GM21360 (cell line): ENCODE results near the gene PJA1.

Experiments
- ATAC-seq: cut with Tn5 transposase; IDR thresholded peaks from one replicate; pipeline ENCODE4 v1.9.1; 2021; ENCODE audit warnings: mild to moderate bottlenecking, moderate library complexity; ENCODE audit not compliant: unreplicated experiment

PJA1 gene

GRCh38 chrX:69144838-69145680 lies 20.2 kb downstream of the PJA1 start:
- no peak for ATAC-seq

DNA sequence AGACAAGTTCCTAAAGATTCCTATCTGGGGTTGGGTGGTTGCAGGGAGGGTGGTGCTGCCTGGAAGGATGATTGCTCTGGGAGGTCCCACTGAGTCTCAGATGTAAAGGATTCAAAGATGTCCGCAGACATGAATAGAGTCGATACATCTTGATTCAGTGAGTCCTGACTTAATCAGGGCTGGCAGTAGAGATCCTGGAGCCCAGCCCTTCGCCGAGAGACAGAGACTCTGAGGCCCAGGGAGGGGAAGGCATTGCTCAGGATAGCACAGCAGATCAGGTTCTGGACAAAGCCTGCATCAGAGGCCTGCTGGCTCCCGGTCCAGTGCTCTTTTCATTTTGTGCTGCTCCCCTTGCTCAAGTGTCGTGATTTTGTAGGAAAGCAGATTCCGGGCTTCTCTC lies 21.7 kb downstream of the PJA1 start:
- no peak for ATAC-seq

- ATAC-seq = no peak
Measured at GRCh38 chrX:69142788-69143469, 22.3 kb downstream of the PJA1 start.

DNA sequence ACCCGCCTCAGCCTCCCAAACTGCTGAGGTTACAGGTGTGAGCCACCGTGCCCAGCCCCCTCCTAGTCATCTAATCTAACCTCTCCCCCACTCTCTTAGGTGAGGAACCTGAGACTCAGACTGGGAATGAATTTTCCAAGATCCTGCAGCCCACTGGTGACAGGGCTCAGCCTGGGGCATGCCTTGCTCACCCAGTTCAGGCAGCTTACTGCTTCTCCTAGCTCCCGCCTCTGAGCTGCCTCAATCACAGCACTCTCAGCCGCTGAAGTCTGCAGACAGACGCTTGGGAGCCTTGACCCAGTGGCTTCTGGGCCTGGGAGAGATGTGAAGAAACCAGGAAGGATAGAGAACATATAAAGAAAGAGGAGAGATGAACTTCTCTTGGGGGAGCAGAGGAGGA lies 24.4 kb downstream of the PJA1 start:
- no peak for ATAC-seq

DNA sequence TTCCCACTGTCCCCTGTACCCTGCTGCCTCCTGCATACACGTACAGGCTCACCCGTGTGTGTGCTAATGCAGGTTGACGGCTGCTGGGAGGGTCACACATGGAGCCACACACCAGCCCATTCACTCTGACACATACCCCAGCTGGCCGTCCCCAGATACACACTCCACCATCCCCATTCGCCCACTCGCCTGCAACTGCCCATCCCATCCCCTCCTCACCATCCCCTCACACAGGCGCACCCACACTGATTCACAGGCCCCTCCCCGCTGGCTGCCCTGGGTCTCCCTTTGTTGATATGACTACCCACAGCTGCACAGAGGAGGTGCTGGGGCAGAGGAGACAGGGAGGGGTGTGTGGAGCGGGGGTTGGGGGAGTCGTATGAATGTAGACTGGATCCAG lies 25.7 kb downstream of the PJA1 start:
- ATAC-seq = no peak

DNA sequence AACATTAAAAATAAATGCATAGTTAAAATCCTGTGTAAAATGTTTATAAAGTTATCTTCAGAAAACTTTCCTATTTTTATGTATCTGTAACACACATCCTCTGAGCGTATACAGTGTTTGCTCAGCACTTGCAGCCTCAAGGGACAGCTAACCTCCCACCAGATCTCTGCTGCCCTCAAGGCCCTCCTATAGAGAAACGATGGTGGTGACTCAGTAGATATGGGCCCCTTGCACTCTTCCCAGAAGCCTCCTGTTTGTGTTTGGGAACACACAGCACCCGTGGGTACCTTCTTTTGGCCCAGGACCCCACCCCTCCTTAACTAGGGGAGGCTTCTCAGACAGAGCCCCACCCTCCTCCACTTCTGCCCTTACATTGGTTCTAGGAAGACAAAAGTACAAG lies 26.7 kb downstream of the PJA1 start:
- ATAC-seq = no peak

- no peak for ATAC-seq
Measured at GRCh38 chrX:69138118-69138390, 27.2 kb downstream of the PJA1 start.

DNA sequence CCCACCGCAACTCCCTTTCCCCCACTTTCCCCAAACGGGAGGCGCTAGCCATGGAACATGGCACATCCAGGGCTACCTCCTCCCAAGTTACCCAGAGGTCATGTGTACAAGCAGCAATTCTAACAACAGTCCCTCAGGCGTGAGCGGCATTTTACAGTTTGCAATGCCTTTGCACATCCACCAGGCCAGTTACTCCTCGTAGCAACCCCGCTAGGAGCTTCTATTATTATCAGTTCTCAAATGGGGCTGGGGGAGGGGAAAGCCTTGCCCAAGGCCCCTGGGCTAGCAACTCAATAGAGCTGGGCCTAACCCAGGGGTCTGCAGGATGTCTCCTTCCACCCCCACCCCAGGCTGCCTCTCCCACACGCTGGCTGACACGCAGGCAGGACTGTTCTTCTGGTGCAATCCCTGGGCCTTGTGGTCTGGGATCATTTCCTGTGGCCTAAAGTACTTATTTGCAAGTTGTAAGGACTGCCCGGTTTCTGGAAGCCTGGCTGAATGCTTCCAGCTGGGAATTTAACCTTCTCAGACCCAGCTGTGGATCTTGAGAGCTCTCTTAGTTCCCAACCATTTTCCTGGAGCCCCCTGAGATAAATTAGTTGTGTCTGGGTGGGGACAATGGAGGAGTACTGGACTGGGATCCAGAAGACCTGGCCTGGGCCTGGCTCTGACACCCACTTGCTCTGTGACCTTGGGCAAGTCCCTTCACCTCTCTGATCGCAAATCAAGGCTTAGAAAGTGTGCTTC lies 27.7 kb downstream of the PJA1 start:
- no peak for ATAC-seq

DNA sequence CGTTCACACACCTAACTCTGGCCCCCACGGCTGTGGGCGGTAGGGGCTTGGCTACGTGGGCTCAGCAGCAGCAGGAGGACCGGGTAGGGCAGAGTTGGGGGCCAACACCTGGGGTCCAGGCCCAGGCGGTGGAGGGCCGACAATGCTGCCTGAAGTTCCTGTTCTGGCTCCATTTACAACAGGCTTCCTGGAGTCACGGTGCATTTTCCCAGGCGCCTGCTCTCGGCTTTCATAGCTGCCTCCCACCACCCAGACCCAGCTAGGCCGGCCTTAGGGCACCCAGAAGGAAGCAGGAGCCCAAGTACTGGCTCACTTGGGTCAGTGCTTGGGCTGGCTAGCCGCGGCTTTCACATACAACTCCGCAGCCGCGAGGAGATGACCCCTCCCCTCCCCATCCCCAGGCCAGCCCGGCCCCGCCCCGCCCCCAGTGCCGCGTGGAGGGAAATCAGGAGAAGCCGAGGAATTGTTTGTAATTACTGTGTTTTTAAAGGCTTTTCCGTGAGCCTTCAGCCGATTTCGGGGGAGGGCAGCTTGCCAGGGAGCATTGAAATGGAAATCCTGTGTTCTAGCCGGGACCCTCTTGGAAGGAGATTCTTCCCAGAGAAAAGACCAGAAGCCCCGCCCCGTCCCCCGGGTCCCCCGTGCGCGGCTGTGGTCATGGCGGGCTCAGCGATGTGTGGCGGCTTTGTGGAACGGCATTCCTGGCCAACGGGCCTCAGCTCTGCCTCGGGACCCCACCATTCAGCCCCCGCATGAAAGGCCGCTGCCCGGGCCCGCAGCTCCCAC lies 28.5 kb downstream of the PJA1 start:
- ATAC-seq = no peak

- ATAC-seq = no peak
Measured at GRCh38 chrX:69133921-69134542, 31.2 kb downstream of the PJA1 start.

- ATAC-seq = no peak
Measured at GRCh38 chrX:69131886-69132285, 33.4 kb downstream of the PJA1 start.

GRCh38 chrX:69130439-69130838 lies 34.8 kb downstream of the PJA1 start:
- no peak for ATAC-seq

- no peak for ATAC-seq
Measured at GRCh38 chrX:69128588-69128987, 36.7 kb downstream of the PJA1 start.

GRCh38 chrX:69127466-69127865 lies 37.8 kb downstream of the PJA1 start:
- ATAC-seq = no peak

- no peak for ATAC-seq
Measured at GRCh38 chrX:69126642-69127041, 38.6 kb downstream of the PJA1 start.

- ATAC-seq = no peak
Measured at GRCh38 chrX:69125094-69125493, 40.2 kb downstream of the PJA1 start.

- ATAC-seq = no peak
Measured at GRCh38 chrX:69124108-69124507, 41.1 kb downstream of the PJA1 start.

- no peak for ATAC-seq
Measured at GRCh38 chrX:69123481-69123880, 41.8 kb downstream of the PJA1 start.

DNA sequence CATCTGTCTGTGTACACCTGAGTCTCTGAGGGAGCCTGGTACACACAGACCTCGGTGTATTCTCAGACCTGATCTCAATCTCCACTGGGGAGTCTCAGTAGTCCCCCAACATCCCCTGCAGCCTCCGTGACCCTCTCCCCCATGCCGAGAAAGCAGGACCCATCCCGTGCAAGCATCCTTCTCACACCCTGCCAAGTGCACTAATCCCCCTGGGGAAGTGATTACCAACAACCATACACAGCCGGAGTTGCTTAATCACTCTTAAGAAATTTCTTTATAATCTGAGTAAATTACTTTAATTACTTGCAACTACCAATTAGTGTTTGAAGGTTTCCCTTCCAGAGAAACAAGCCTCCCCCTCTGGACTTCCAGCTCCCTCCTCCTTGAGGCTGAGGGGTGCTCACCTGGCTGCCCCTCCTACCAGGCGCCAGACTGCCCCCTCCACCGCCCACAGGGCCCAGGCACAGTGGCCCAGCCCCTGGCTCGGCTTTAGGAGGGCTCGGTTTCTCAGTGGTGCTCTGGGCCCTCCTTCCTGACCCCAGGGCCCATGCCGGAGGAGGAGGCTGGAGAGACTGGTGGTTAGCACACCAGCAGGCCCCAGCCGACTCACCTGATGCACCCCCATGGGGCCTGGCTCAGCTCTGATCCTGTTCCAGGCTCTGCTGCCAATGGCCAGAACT lies 43.8 kb downstream of the PJA1 start:
- ATAC-seq = no peak

DNA sequence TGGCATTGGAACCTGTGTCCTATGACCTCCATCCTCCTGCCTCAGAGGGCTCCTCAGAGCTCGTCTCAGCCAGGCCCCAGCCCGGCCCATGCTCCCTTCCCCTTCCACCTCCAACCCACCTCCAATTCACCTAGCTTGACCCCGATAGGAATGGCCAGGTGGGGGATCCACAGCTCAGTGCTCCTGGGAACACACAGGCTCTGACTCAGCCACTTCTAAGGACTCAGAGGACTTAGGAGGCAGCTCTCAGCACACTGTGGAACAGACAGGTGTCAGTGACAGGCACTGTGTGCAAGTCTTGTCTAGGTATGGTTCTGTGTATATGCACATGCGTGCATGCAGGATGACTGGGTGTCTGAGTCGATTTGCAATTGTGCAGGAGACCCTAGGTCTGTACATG lies 44.8 kb downstream of the PJA1 start:
- no peak for ATAC-seq
